Epithelial cell of esophagus (primary cell): ENCODE measurements around the gene FEN1.
A peak's percentile ranks its signal among the peaks of the same experiment; 100 is the strongest.

Source experiments
- DNase-seq: peaks from one replicate; pipeline ENCODE4 v3.0.0; 2010; ENCODE audit warnings: low read depth
- H3K4me3 ChIP-seq: 2 replicates; pipeline ENCODE4 v1.5.1; 2011; ENCODE audit warnings: mild to moderate bottlenecking, low read length, control low read depth
- CTCF ChIP-seq: IDR thresholded peaks from 2 replicates; pipeline ENCODE4 v1.5.1; 2011; ENCODE audit warnings: low read depth, mild to moderate bottlenecking, low read length, control low read depth, inconsistent platforms; ENCODE audit not compliant: insufficient read depth; ENCODE audit errors: missing control alignments

FEN1 gene

GRCh38 chr11:61784506-61784805 lies 8.3 kb upstream of the FEN1 start:
- no peak overlapping the region for H3K4me3 ChIP-seq
- no peak for TF ChIP-seq CTCF
- no peak for DNase-seq

- no peak for DNase-seq
- no peak overlapping the region for H3K4me3 ChIP-seq
Measured at GRCh38 chr11:61785837-61786402, 6.8 kb upstream of the FEN1 start.

GRCh38 chr11:61787928-61788491 lies 4.7 kb upstream of the FEN1 start:
- H3K4me3 ChIP-seq = no peak overlapping the region
- peak; percentile 47 for TF ChIP-seq CTCF
- peak; percentile 56 for DNase-seq

More at GRCh38 chr11:61785837-61786402, 6.8 kb upstream of the FEN1 start:
- no peak for TF ChIP-seq CTCF

GRCh38 chr11:61791737-61792309 lies 888 bp upstream of the FEN1 start:
- TF ChIP-seq CTCF = no peak
- DNase-seq = peak; percentile 81
- H3K4me3 ChIP-seq = peak overlapping the region; percentile 99

- no peak for TF ChIP-seq CTCF
- peak overlapping the region; percentile 99 for H3K4me3 ChIP-seq
- DNase-seq = peak; percentile 11
Measured at GRCh38 chr11:61793083-61793828, 545 bp downstream of the FEN1 start.

GRCh38 chr11:61793829-61794204 lies 1.1 kb downstream of the FEN1 start:
- H3K4me3 ChIP-seq = peak overlapping the region; percentile 99
- no peak for DNase-seq
- no peak for TF ChIP-seq CTCF
